HepG2 (cell line): ENCODE data around the gene TRIP6. TPM values are rescaled to one million over a fixed set of nuclear protein-coding genes. Genes with fewer than 3 reads are reported as not detected.
A peak's percentile ranks its signal among the peaks of the same experiment; 100 is the strongest.

Experiments
- ATAC-seq: fragments of 200-7000 bp; cut with Tn5 transposase; 3 replicates; pipeline ENCODE4 v1.9.1; 2020; ENCODE audit warnings: mild to moderate bottlenecking, moderate library complexity
- BruUV-seq: library from RNA; stranded (reverse); fragments of 400-500 nt; replicated peaks from 2 replicates; lab custom pipeline; 2021; lab: Mats Ljungman, UMichigan
- CTCF ChIA-PET: fragments of 300-600 bp; formaldehyde crosslinking; extraction: SDS; loops from one replicate; lab custom pipeline; 2021; ENCODE audit warnings: low total read pairs, inconsistent platforms, low intra/inter-chr PET ratio; lab: Yijun Ruan, JAX
- POLR2A ChIA-PET: fragments of 350-600 bp; sonication (Branson Sonifier 250); formaldehyde crosslinking; loops from one replicate; lab custom pipeline; 2020; ENCODE audit warnings: antibody characterized with exemption, inconsistent platforms; lab: Yijun Ruan, JAX
- DNase-seq: peaks from one replicate; pipeline ENCODE4 v3.0.0-alpha.2; 2015; ENCODE audit warnings: low spot score
- FAIRE-seq: peaks from 3 replicates; lab custom pipeline; 2011; peaks lifted over from hg19 to GRCh38; lab: Jason Lieb, UNC
- H2AFZ ChIP-seq: one replicate; pipeline ENCODE4 v1.6.1; 2011; ENCODE audit warnings: low read length, inconsistent platforms
- H3K27ac ChIP-seq: fragments of 300-600 bp; 3 replicates; pipeline ENCODE4 v1.8.0; 2011; ENCODE audit warnings: mixed run types, mild to moderate bottlenecking, mixed read lengths, low read length, inconsistent platforms; ENCODE audit not compliant: insufficient read depth; ENCODE audit errors: extremely low read length
- H3K27me3 ChIP-seq, 2 experiments: fragments of 200-600 bp in 1 of 2; 2 replicates in 1 of 2; 3 replicates in 1 of 2; pipeline versions ENCODE4 v1.6.0 to v1.8.0; 2011; ENCODE audit warnings: low read length in 2 of 2, mild to moderate bottlenecking in 2 of 2, moderate library complexity in 2 of 2, inconsistent platforms in 1 of 2; ENCODE audit not compliant: insufficient read depth in 2 of 2, control insufficient read depth in 1 of 2
- H3K36me3 ChIP-seq, 2 experiments: fragments of 200-600 bp in 1 of 2; replicated peaks in 1 of 2; 2 replicates in 1 of 2; 3 replicates in 1 of 2; pipeline versions ENCODE4 v1.5.1 to v1.8.0; 2011; ENCODE audit warnings: low read length in 2 of 2, inconsistent platforms in 1 of 2; ENCODE audit not compliant: insufficient read depth in 2 of 2, control insufficient read depth in 1 of 2
- H3K4me1 ChIP-seq: 2 replicates; pipeline ENCODE4 v1.5.1; 2012; ENCODE audit warnings: low read length, inconsistent platforms; ENCODE audit not compliant: insufficient read depth
- H3K4me2 ChIP-seq: 2 replicates; pipeline ENCODE4 v1.6.0; 2011; ENCODE audit warnings: low read depth, low read length, inconsistent platforms
- H3K4me3 ChIP-seq, 3 experiments: fragments of 200-600 bp in 1 of 3; sonication (generic), shearing (Covaris generic) in 1 of 3; replicated peaks in 1 of 3; 2 replicates each; pipeline ENCODE4 v1.5.1; 2011 to 2016; ENCODE audit warnings: low read length in 3 of 3, inconsistent platforms in 2 of 3, low read depth in 2 of 3, mild to moderate bottlenecking in 2 of 3, control low read depth in 1 of 3, mixed read lengths in 1 of 3; ENCODE audit not compliant: insufficient read depth in 1 of 3
- H3K79me2 ChIP-seq: one replicate; pipeline ENCODE4 v1.6.1; 2011; ENCODE audit warnings: low read length, inconsistent platforms; ENCODE audit not compliant: insufficient read depth
- H3K9ac ChIP-seq: 2 replicates; pipeline ENCODE4 v1.6.0; 2011; ENCODE audit warnings: mild to moderate bottlenecking, low read depth, low read length, inconsistent platforms; ENCODE audit not compliant: insufficient read depth
- H3K9me3 ChIP-seq: 2 replicates; pipeline ENCODE4 v1.5.1; 2012; ENCODE audit warnings: mild to moderate bottlenecking, low read length
- H4K20me1 ChIP-seq: 2 replicates; pipeline ENCODE4 v1.6.0; 2011; ENCODE audit warnings: inconsistent platforms, mild to moderate bottlenecking, low read length, moderate library complexity; ENCODE audit not compliant: insufficient read depth
- ATF5 ChIP-seq: sonication (generic); formaldehyde crosslinking; IDR thresholded peaks from 2 replicates; pipeline ENCODE4 v1.4.0; 2020; ENCODE audit warnings: mild to moderate bottlenecking, low read depth, missing genetic modification reagents
- BRD4 ChIP-seq: sonication (generic); formaldehyde crosslinking; IDR thresholded peaks from 2 replicates; pipeline ENCODE4 v1.4.0; 2020; ENCODE audit warnings: missing genetic modification reagents
- CTCF ChIP-seq: sonication (generic); formaldehyde crosslinking; IDR thresholded peaks from 2 replicates; pipeline ENCODE4 v1.5.0; 2020; ENCODE audit warnings: mild to moderate bottlenecking, missing genetic modification reagents, moderate library complexity
- ERF ChIP-seq: IDR thresholded peaks from 2 replicates; pipeline ENCODE4 v1.6.1; 2018; ENCODE audit warnings: missing biosample characterization, missing genetic modification reagents
- KDM5A ChIP-seq: fragments of 200-600 bp; sonication (generic); IDR thresholded peaks from 2 replicates; pipeline ENCODE4 v1.7.0; 2018; ENCODE audit warnings: antibody characterized with exemption, mild to moderate bottlenecking, low read length, borderline replicate concordance
- POGZ ChIP-seq: sonication (generic); formaldehyde crosslinking; IDR thresholded peaks from 2 replicates; pipeline ENCODE4 v1.4.0; 2020; ENCODE audit warnings: mild to moderate bottlenecking, missing genetic modification reagents
- RFXANK ChIP-seq: IDR thresholded peaks from 2 replicates; pipeline ENCODE4 v1.6.1; 2016
- SIN3A ChIP-seq: IDR thresholded peaks from 2 replicates; pipeline ENCODE4 v1.6.1; 2011; ENCODE audit warnings: low read depth, mild to moderate bottlenecking, control low read depth, low read length, borderline replicate concordance
- TGIF2 ChIP-seq: IDR thresholded peaks from 2 replicates; pipeline ENCODE4 v1.6.1; 2016; ENCODE audit warnings: control low read depth, missing compliant biosample characterization
- ZFX ChIP-seq: sonication (generic); formaldehyde crosslinking; IDR thresholded peaks from 2 replicates; pipeline ENCODE4 v1.4.0; 2020; ENCODE audit warnings: mild to moderate bottlenecking, low read depth, missing genetic modification reagents, moderate library complexity
- ZNF441 ChIP-seq: sonication (generic); formaldehyde crosslinking; IDR thresholded peaks from 2 replicates; pipeline ENCODE4 v1.7.0; 2021; ENCODE audit warnings: missing genetic modification reagents, borderline replicate concordance
- ZNF547 ChIP-seq: sonication (generic); formaldehyde crosslinking; IDR thresholded peaks from 2 replicates; pipeline ENCODE4 v1.5.1; 2020; ENCODE audit warnings: mild to moderate bottlenecking, missing genetic modification reagents
- ZNF616 ChIP-seq: sonication (generic); formaldehyde crosslinking; IDR thresholded peaks from 2 replicates; pipeline ENCODE4 v1.5.0; 2020; ENCODE audit warnings: low read depth, mild to moderate bottlenecking, missing genetic modification reagents
- ZNF740 ChIP-seq: sonication (generic); formaldehyde crosslinking; IDR thresholded peaks from 2 replicates; pipeline ENCODE4 v1.4.0; 2020; ENCODE audit warnings: missing genetic modification reagents
- ZNF879 ChIP-seq: sonication (generic); formaldehyde crosslinking; IDR thresholded peaks from 2 replicates; pipeline ENCODE4 v1.8.1; 2023; ENCODE audit warnings: missing genetic modification reagents
- WGBS: methylation state at CpG from one replicate; pipeline ENCODE4 v1.1.6; 2017; ENCODE audit warnings: low lambda C conversion rate; 5-methylcytosine and 5-hydroxymethylcytosine counted together
- in situ Hi-C: cut with HindIII; loops from 2 replicates; pipeline ENCODE4 v1.10.0; 2017; ENCODE audit warnings: low pct_unique_long_range_greater_than_20kb; ENCODE audit not compliant: extremely low pct_ligation_motif_present
- intact Hi-C: fragments of 100-400 bp; cut with micrococcal nuclease; formaldehyde crosslinking; loops from one replicate; pipeline ENCODE4 v1.10.0; 2022; ENCODE audit not compliant: unreplicated experiment
- polyA plus RNA-seq, 8 experiments: library from polyadenylated mRNA; depleted of rRNA in 3 of 8; stranded (reverse) in 7 of 8; unstranded in 1 of 8; fragments of >200 nt; fragmentation: Illumina TruSeq in 4 of 8; extraction: Trizol in 4 of 8; gene quantifications; 2 replicates each; pipeline versions ENCODE4 v1.2.1 to v1.2.3, GENCODE V29; 2011 to 2016; ENCODE audit warnings: low read depth in 4 of 8, missing spikeins in 1 of 8, mixed read lengths in 1 of 8; ENCODE audit not compliant: insufficient read depth in 1 of 8
- total RNA-seq, 5 experiments: library from RNA; depleted of rRNA; stranded (reverse); fragments of >200 nt; fragmentation: Illumina TruSeq; extraction: Trizol; gene quantifications; 2 replicates each; pipeline ENCODE4 v1.2.3, GENCODE V29; 2016; ENCODE audit warnings: low read depth in 1 of 5

Gene TRIP6
- total and polyA plus RNA-seq, 2 of the 13 experiments (the other 11 are each of a cell fraction or from before 2014, with no cell fraction given): 0.34 to 0.38 TPM

- TF ChIP-seq CTCF (CRISPR knock-in tag): peak; percentile 70
- no peak for TF ChIP-seq ATF5
Measured at GRCh38 chr7:100825751-100826513, 41.3 kb upstream of the TRIP6 start (continued).

GRCh38 chr7:100826514-100827329, 40.5 kb upstream of the TRIP6 start:
- Histone ChIP-seq H3K4me3 (peak overlapping the region; percentile 81 to 90 (median 87)), H3K27me3 (no peaks in the 10 kb centered on the region; a peak in 2 of 5 replicates), H3K9ac (peak overlapping the region; percentile 78), H3K79me2 (peaks cover 36% of the 10 kb centered on the region), H3K4me1 (peaks cover 63% of the 10 kb centered on the region), H3K9me3 (no peaks in the 10 kb centered on the region), H2AFZ (no peak overlapping the region), H3K36me3 (peaks cover 14 to 20% of the 10 kb centered on the region in 2 experiments; a peak in 3 of 5 replicates), H3K4me2 (peak overlapping the region; percentile 95), H3K27ac (peak overlapping the region; percentile 69), H4K20me1 (peaks cover 13% of the 10 kb centered on the region; the same call in 1 of the 2 replicates)
- ChIA-PET POLR2A (interaction anchor here (0.8 to 4.1 kb wide), 14 partner anchors 8 to 240 kb away, joined by 3 to 69 read pairs (median 6); partner anchors contain the start of genes FBXO24, GIGYF1, LRCH4 and MOSPD3), CTCF (interaction anchor here (1.5 kb wide), 1 partner anchor 27 kb away, joined by 5 read pairs; no protein-coding TSS in a partner anchor)
- under 1% methylated on average over 21 of the region's 71 CpGs for WGBS
- in situ Hi-C loops: no loop called here
- intact Hi-C loops: loop anchor here (1.0 kb wide), 1 partner anchor 25 kb away; no protein-coding TSS in a partner anchor
- DNase-seq (no peak), FAIRE-seq (no peak), ATAC-seq (peak; percentile 18)
- BruUV-seq: no TSS peak
- TF ChIP-seq ZNF740 (CRISPR knock-in tag): 0 out of 2 replicates have a peak, but pooled peaks have one; percentile 37
- no peak for TF ChIP-seq BRD4 (CRISPR knock-in tag)
- peak; percentile 6; the same call in 1 of the 2 replicates for TF ChIP-seq ZFX
- peak; percentile 4; the same call in 1 of the 2 replicates for TF ChIP-seq TGIF2 (CRISPR knock-in tag)
- TF ChIP-seq RFXANK: no peak
- 0 out of 2 replicates have a peak, but pooled peaks have one; percentile 23 for TF ChIP-seq ZNF441 (CRISPR knock-in tag)
- TF ChIP-seq POGZ: 0 out of 2 replicates have a peak, but pooled peaks have one; percentile 18
- 0 out of 2 replicates have a peak, but pooled peaks have one; percentile 14 for TF ChIP-seq SIN3A
- no peak for TF ChIP-seq ZNF616 (CRISPR knock-in tag)
- TF ChIP-seq KDM5A: no peak
- no peak for TF ChIP-seq CTCF (CRISPR knock-in tag)
- TF ChIP-seq ZNF547 (CRISPR knock-in tag): no peak
- no peak for TF ChIP-seq ERF
- no peak for TF ChIP-seq ZNF879 (CRISPR knock-in tag)
